T-helper 2 cell treated with Interferon-gamma antibody and Interleukin-4, amounts not matched to agents 100 ng/mL and 5 ng/mL, for 36 hours (primary cell): ENCODE data around the gene SCRN1. TPM values are rescaled to one million over a fixed set of nuclear protein-coding genes. Genes with fewer than 3 reads are reported as not detected.

Experiments
- intact Hi-C: fragments of 100-400 bp; cut with micrococcal nuclease; formaldehyde crosslinking; loops from one replicate; pipeline ENCODE4 v1.15.1; 2023
- total RNA-seq: library from RNA; stranded (reverse); gene quantifications from 2 replicates; pipeline ENCODE4 v1.2.3, GENCODE V29; 2022

SCRN1 gene
- 0.48 and 0.86 TPM in 2 replicates for total RNA-seq

GRCh38 chr7:29989257-29989995 lies at the start of gene SCRN1:
Gene SCRN1, minus strand, starts transcription at chr7:29989801. Its CDS starts 20,734 bp downstream, at chr7:29969067.
- intact Hi-C loops = no loop called here

- intact Hi-C loops = no loop called here
Observed at GRCh38 chr7:30038196-30038980, 48.8 kb upstream of the SCRN1 start.

- intact Hi-C loops = no loop called here
Observed at GRCh38 chr7:30036220-30036619, 46.6 kb upstream of the SCRN1 start.

- intact Hi-C loops = no loop called here
Observed at GRCh38 chr7:30034501-30034900, 44.9 kb upstream of the SCRN1 start.

GRCh38 chr7:30032310-30033125 lies 42.9 kb upstream of the SCRN1 start:
- intact Hi-C loops = no loop called here

GRCh38 chr7:30029696-30030095 lies 40.1 kb upstream of the SCRN1 start:
- intact Hi-C loops = loop anchor here (5.0 kb wide), 2 partner anchors 342 to 698 kb away; no protein-coding TSS in a partner anchor

- intact Hi-C loops = loop anchor here (1.0 to 5.0 kb wide), 8 partner anchors 33 to 698 kb away; partner anchors contain the start of genes NOD1 and ZNRF2
Observed at GRCh38 chr7:30028749-30029635, 39.4 kb upstream of the SCRN1 start.

GRCh38 chr7:30028216-30028748 lies 38.7 kb upstream of the SCRN1 start, which contains the start of gene PLEKHA8:
Gene PLEKHA8, plus strand, starts transcription at chr7:30028412. Its CDS starts 351 bp downstream, at chr7:30028763.
- intact Hi-C loops = loop anchor here (1.0 to 5.0 kb wide), 8 partner anchors 34 to 699 kb away; partner anchors contain the start of genes NOD1 and ZNRF2

GRCh38 chr7:30027740-30028215 lies 38.2 kb upstream of the SCRN1 start:
- intact Hi-C loops = loop anchor here (1.0 to 5.0 kb wide), 9 partner anchors 35 to 700 kb away; partner anchors contain the start of genes NOD1 and ZNRF2

GRCh38 chr7:30027065-30027456 lies 37.5 kb upstream of the SCRN1 start:
- intact Hi-C loops = loop anchor here (2.0 to 5.0 kb wide), 3 partner anchors 322 to 700 kb away; no protein-coding TSS in a partner anchor

- intact Hi-C loops = loop anchor here (2.0 to 5.0 kb wide), 3 partner anchors 322 to 701 kb away; no protein-coding TSS in a partner anchor
Observed at GRCh38 chr7:30026229-30027064, 36.8 kb upstream of the SCRN1 start, which contains the start of gene FKBP14. Gene FKBP14, minus strand, starts transcription at chr7:30026702. Its CDS starts 194 bp downstream, at chr7:30026508.

GRCh38 chr7:30023524-30023923 lies 33.9 kb upstream of the SCRN1 start:
- intact Hi-C loops = no loop called here

- intact Hi-C loops = no loop called here
Observed at GRCh38 chr7:30022991-30023390, 33.4 kb upstream of the SCRN1 start.

GRCh38 chr7:30020535-30020934 lies 30.9 kb upstream of the SCRN1 start:
- intact Hi-C loops = no loop called here

- intact Hi-C loops = no loop called here
Observed at GRCh38 chr7:30019960-30020359, 30.4 kb upstream of the SCRN1 start.

- intact Hi-C loops = no loop called here
Observed at GRCh38 chr7:30019387-30019786, 29.8 kb upstream of the SCRN1 start.

GRCh38 chr7:30018451-30018850 lies 28.9 kb upstream of the SCRN1 start:
- intact Hi-C loops = no loop called here

GRCh38 chr7:30012757-30013156 lies 23.2 kb upstream of the SCRN1 start:
- intact Hi-C loops = no loop called here

- intact Hi-C loops = no loop called here
Observed at GRCh38 chr7:30010021-30010420, 20.4 kb upstream of the SCRN1 start.
